Colonic mucosa (tissue), 4 donors: ENCODE data around the gene LCLAT1. TPM values are rescaled to one million over a fixed set of nuclear protein-coding genes. Genes with fewer than 3 reads are reported as not detected.
"Not testable (repeated sequence)": the region's sequence is repeated elsewhere in the genome, so short reads cannot be mapped to it uniquely, and the experiment has no call there.

Source experiments
- DNase-seq: peaks from one replicate; pipeline ENCODE4 v3.0.0-alpha.2; 2020
- H3K27ac ChIP-seq: fragments of 200-600 bp; one replicate; pipeline ENCODE4 v1.8.0; 2021
- H3K27me3 ChIP-seq: fragments of 200-600 bp; one replicate; pipeline ENCODE4 v1.8.0; 2021
- H3K36me3 ChIP-seq: fragments of 200-600 bp; one replicate; pipeline ENCODE4 v1.8.0; 2021
- H3K4me1 ChIP-seq: fragments of 200-600 bp; one replicate; pipeline ENCODE4 v1.8.0; 2021; ENCODE audit warnings: mild to moderate bottlenecking
- H3K4me3 ChIP-seq: fragments of 200-600 bp; one replicate; pipeline ENCODE4 v1.8.0; 2021
- H3K9ac ChIP-seq, 2 donors: one replicate each; pipeline ENCODE4 v1.7.0; 2013; ENCODE audit warnings: control low read depth in 2 of 2, low read depth in 2 of 2, low read length in 2 of 2
- H3K9me3 ChIP-seq: fragments of 200-600 bp; one replicate; pipeline ENCODE4 v1.8.0; 2021
- intact Hi-C: fragments of 100-400 bp; cut with DNase I; formaldehyde crosslinking; loops from one replicate; pipeline ENCODE4 v1.14.1; 2022
- total RNA-seq, 2 donors: library from RNA; stranded (reverse); fragmentation: NEBNext Ultra II Directional in 1 of 2; extraction: Animal tissue kit (Norgen Biotek cat#: 25700) in 1 of 2; gene quantifications; one replicate each; pipeline ENCODE4 v1.2.1, GENCODE V29; 2021
- TF ChIP-seq, protein P1 (sequence below): fragments of 200-600 bp; IDR thresholded peaks from one replicate; pipeline ENCODE4 v1.8.0; 2022; ENCODE audit warnings: antibody characterized with exemption, mild to moderate bottlenecking
- donor health status: healthy.
- donor health status: DM: no; HTN: no; CAD: no.
- donor health status: DM: no; HTN: no; CAD: no.

LCLAT1 gene
- total RNA-seq, 2 donors from 2014 or later = 20.0 to 25.5 TPM

DNA sequence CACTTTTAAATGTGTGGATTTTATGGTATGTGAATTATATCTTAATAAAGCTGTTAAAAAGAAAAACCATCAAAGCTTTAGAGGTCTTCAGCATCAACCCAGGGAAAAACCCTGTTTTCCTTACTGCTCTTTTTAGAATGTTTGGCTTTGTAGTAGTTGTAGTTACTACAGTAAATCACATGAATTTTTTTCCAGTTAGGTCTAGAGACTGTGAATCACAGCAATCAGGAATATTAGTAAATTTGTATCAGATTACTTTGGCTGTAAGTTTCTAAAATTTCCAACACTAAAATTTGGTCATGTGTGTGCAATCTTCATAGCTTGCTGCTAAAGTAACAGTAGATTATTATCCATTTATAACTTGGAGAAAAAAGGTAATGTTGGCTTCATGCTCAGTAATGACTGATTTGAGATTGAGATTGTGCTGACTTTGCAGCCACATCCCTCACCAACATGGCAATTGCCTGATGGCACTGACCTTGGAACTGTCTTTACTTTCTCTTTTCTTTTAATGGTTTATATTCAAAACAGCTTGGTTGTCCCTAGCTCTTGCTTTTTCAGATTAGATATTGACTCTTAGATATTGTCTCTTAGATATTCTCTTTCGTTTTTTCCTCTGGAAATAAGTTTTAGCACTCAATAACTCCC is 41.1 kb downstream of the LCLAT1 start:
- H3K27me3 ChIP-seq = no peaks in the 10 kb centered on the region
- no peaks in the 10 kb centered on the region for H3K9me3 ChIP-seq
- H3K4me1 ChIP-seq = no peaks in the 10 kb centered on the region
- no peak for DNase-seq
- intact Hi-C loops = no loop called here
- TF ChIP-seq, protein P1, sequence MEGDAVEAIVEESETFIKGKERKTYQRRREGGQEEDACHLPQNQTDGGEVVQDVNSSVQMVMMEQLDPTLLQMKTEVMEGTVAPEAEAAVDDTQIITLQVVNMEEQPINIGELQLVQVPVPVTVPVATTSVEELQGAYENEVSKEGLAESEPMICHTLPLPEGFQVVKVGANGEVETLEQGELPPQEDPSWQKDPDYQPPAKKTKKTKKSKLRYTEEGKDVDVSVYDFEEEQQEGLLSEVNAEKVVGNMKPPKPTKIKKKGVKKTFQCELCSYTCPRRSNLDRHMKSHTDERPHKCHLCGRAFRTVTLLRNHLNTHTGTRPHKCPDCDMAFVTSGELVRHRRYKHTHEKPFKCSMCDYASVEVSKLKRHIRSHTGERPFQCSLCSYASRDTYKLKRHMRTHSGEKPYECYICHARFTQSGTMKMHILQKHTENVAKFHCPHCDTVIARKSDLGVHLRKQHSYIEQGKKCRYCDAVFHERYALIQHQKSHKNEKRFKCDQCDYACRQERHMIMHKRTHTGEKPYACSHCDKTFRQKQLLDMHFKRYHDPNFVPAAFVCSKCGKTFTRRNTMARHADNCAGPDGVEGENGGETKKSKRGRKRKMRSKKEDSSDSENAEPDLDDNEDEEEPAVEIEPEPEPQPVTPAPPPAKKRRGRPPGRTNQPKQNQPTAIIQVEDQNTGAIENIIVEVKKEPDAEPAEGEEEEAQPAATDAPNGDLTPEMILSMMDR = no peak
- H3K9ac ChIP-seq = no peak overlapping the region
- no peaks in the 10 kb centered on the region for H3K36me3 ChIP-seq
- no peak overlapping the region for H3K27ac ChIP-seq
- H3K4me3 ChIP-seq = no peak overlapping the region

DNA sequence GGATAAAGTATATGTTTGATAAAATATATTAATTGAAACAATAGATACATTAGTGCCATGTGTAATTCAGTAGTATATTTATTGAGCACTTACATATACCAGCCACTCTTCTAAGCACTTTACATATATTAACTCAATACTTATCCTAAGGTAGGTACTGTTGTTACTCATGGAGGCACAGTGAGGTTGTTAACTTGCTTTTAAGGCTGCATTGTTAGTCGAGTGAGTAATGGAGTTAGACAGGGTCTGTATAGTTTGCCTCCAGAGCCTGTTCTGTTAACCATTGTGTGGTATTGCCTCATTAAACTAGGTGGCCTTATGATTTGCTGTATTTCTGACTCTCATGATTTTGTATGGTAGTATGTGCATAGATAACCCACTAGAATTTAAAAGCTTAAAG is 44.2 kb downstream of the LCLAT1 start:
- Histone ChIP-seq H3K4me1 (no peaks in the 10 kb centered on the region), H3K27me3 (no peaks in the 10 kb centered on the region), H3K9ac (no peak overlapping the region), H3K36me3 (no peaks in the 10 kb centered on the region), H3K27ac (no peak overlapping the region), H3K9me3 (no peaks in the 10 kb centered on the region), H3K4me3 (no peak overlapping the region)
- TF ChIP-seq, protein P1 = no peak
- intact Hi-C loops = no loop called here
- no peak for DNase-seq

DNA sequence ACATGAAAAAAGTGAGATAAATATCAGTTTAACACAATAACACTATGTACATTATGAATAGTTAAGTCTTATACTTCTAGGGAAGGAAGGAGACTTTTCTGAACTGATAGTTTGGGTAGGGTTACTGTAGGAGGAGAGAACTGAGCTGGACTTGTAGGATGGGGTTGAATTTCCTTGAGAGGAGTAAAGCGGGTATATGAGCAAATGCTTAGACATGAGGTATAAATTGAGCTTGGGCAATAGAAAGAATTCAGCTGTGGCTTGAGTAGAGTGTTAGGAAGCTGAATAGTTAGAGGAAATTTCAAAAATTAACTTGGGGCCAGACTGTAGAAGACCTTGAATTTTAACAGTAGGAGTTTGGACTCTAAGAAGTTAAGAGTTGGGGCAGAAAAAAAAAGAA is 45.1 kb downstream of the LCLAT1 start:
- no peak overlapping the region for H3K9ac ChIP-seq

DNA sequence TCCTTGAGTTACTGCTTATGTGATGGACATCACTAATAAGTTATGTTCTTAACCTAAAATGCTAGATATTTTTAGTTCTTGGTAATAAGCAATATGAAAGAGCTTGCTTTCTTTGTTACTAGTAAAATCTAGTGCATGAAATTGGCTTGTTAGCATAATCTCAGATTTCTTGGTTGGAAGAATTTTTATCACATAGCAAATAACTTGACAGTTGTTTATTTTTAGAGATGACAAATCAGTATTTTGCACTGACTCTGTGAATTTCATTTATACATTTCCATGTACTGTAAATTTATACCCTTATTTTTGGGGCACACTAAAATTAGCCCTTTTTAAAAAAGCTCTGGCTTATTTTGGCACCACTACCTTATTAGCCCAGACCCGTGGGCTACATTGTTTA is 45.6 kb downstream of the LCLAT1 start:
- TF ChIP-seq, protein P1 = no peak

More for the DNA sequence above, 45.1 kb downstream of the LCLAT1 start:
- TF ChIP-seq, protein P1 = no peak
- Histone ChIP-seq H3K4me3 (no peak overlapping the region), H3K9me3 (no peaks in the 10 kb centered on the region), H3K27ac (no peak overlapping the region), H3K4me1 (no peaks in the 10 kb centered on the region), H3K36me3 (no peaks in the 10 kb centered on the region), H3K27me3 (no peaks in the 10 kb centered on the region)
- DNase-seq = no peak
- intact Hi-C loops = no loop called here

DNA sequence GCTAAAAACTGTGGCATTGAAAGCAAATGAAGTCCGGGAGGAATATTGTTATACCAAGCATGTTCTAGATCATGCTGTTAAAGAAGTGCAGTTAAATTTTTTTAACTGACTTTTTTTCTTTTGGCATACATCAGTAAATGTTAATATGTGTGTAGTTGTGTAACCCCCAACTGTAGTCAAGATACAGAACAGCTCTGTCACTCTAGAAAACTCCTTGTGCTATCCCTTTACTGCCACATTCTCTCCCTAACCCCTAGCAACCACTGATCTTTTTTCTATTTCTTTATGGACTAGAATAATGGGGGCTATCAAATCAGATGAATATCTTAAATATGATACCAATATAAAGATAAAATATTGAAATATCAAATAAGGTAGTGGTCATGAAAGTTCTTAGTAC is 46.4 kb downstream of the LCLAT1 start:
- intact Hi-C loops = no loop called here
- Histone ChIP-seq H3K9ac (no peak overlapping the region), H3K9me3 (no peaks in the 10 kb centered on the region), H3K4me1 (no peaks in the 10 kb centered on the region), H3K27ac (no peak overlapping the region), H3K36me3 (no peaks in the 10 kb centered on the region), H3K27me3 (no peaks in the 10 kb centered on the region), H3K4me3 (no peak overlapping the region)
- TF ChIP-seq, protein P1 = no peak
- no peak for DNase-seq

More for the DNA sequence above, 45.6 kb downstream of the LCLAT1 start:
- H3K27ac ChIP-seq = no peak overlapping the region
- intact Hi-C loops = no loop called here
- DNase-seq = no peak
- no peaks in the 10 kb centered on the region for H3K4me1 ChIP-seq
- no peak overlapping the region for H3K9ac ChIP-seq
- H3K36me3 ChIP-seq = no peaks in the 10 kb centered on the region
- no peak overlapping the region for H3K4me3 ChIP-seq
- H3K9me3 ChIP-seq = no peaks in the 10 kb centered on the region
- H3K27me3 ChIP-seq = no peaks in the 10 kb centered on the region

DNA sequence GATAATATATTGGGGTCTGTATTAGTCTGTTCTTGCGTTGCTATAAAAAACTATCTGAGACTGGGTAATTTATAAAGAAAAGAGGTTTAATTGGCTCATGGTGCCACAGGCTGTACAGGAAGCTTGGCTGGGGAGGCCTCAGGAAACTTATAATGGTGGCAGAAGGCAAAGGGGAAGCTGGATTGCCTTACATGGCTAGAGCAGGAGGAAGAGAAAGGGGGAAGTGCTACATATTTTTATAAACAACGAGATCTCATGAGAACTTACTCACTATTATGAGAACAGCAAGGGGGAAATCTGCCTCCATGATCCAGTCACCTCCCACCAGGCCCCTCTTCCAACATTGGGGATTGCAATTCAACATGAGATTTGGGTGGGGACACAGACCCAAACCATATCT is 48.9 kb downstream of the LCLAT1 start:
- H3K27ac ChIP-seq, H3K4me3 ChIP-seq, H3K4me1 ChIP-seq, H3K36me3 ChIP-seq, intact Hi-C loops, H3K9ac ChIP-seq, H3K9me3 ChIP-seq, DNase-seq, H3K27me3 ChIP-seq: not testable (repeated sequence)
